Cardiac muscle cell (in vitro differentiated cells and primary cell): Measurements from ENCODE around the gene FXYD4. TPM values are rescaled to one million over a fixed set of nuclear protein-coding genes. Genes with fewer than 3 reads are reported as not detected.

Experiments used
- DNase-seq, 2 donors: peaks; one replicate each; pipeline versions ENCODE4 v3.0.0 to v3.0.0-alpha.2; 2010 to 2017; ENCODE audit warnings: low read depth in 1 of 2, low spot score in 1 of 2
- H3K27ac ChIP-seq: fragments of 200-600 bp; sonication (generic); 2 replicates; pipeline ENCODE4 v1.5.1; 2016
- H3K27me3 ChIP-seq: fragments of 200-600 bp; sonication (generic); 2 replicates; pipeline ENCODE4 v1.6.0; 2016; ENCODE audit warnings: control low read depth
- H3K36me3 ChIP-seq: fragments of 200-600 bp; sonication (generic); 2 replicates; pipeline ENCODE4 v1.5.1; 2016; ENCODE audit warnings: control low read depth
- H3K4me1 ChIP-seq: fragments of 200-600 bp; sonication (generic); 2 replicates; pipeline ENCODE4 v1.8.1; 2017; ENCODE audit warnings: low read depth, mild to moderate bottlenecking, mixed run types
- H3K4me3 ChIP-seq: fragments of 200-600 bp; sonication (generic); 2 replicates; pipeline ENCODE4 v1.5.1; 2016; ENCODE audit warnings: mild to moderate bottlenecking
- H3K9me3 ChIP-seq: fragments of 200-600 bp; sonication (generic); 2 replicates; pipeline ENCODE4 v1.5.1; 2017; ENCODE audit warnings: low read depth, mild to moderate bottlenecking, control low read depth
- polyA plus RNA-seq: library from polyadenylated mRNA; unstranded; fragments of >200 nt; fragmentation: Nextera tagmentation; extraction: Ambion mirVana; gene quantifications from 2 replicates; pipeline ENCODE4 v1.2.1, GENCODE V29; 2016
- total RNA-seq: library from RNA; depleted of rRNA; stranded (reverse); fragments of >200 nt; gene quantifications from 2 replicates; pipeline ENCODE4 v1.2.3, GENCODE V29; 2016
- TF ChIP-seq, protein P1 (sequence below): IDR thresholded peaks from 2 replicates; pipeline ENCODE4 v1.5.1; 2012; ENCODE audit warnings: low read depth, mild to moderate bottlenecking, low read length

FXYD4 gene
- total and polyA plus RNA-seq, 2 experiments from 2014 or later = not detected

DNA sequence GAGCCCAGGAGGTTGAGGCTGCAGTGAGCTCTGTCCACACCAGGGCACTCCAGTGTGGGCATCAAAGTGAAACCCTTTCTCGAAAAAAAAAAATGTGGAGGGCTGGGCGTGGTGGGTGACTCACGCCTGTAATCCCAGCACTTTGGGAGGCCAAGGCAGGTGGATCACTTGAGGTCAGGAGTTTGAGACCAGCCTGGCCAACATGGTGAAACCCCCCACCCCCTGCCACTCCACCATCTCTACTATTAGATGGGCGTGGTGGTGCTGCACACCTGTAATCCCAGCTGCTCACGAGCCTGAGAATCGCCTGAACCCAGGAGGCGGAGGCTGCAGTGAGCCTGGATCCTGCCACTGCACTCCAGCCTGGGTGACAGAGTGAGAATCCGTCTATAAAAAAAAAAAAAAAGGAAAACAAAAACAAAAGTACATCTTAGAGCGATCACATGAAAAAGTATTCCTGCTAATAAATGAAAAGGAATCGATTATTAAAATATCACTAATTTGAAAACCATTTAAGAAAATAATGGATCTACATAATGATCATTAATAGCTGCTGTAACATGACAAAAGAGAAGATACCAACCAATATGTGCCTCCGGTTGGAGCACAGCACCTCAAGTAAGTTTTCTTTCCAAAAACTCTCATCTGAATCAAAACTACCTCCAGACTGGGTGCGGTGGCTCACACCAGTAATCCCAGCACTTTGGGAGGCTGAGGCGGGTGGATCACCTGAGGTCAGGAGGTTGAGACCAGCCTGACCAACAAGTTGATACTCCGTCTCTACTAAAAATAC lies 32.7 kb downstream of the FXYD4 start:
- no peaks in the 10 kb centered on the region for H3K27me3 ChIP-seq
- H3K9me3 ChIP-seq = no peaks in the 10 kb centered on the region
- TF ChIP-seq, protein P1, sequence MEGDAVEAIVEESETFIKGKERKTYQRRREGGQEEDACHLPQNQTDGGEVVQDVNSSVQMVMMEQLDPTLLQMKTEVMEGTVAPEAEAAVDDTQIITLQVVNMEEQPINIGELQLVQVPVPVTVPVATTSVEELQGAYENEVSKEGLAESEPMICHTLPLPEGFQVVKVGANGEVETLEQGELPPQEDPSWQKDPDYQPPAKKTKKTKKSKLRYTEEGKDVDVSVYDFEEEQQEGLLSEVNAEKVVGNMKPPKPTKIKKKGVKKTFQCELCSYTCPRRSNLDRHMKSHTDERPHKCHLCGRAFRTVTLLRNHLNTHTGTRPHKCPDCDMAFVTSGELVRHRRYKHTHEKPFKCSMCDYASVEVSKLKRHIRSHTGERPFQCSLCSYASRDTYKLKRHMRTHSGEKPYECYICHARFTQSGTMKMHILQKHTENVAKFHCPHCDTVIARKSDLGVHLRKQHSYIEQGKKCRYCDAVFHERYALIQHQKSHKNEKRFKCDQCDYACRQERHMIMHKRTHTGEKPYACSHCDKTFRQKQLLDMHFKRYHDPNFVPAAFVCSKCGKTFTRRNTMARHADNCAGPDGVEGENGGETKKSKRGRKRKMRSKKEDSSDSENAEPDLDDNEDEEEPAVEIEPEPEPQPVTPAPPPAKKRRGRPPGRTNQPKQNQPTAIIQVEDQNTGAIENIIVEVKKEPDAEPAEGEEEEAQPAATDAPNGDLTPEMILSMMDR = no peak
- H3K4me3 ChIP-seq = no peak overlapping the region
- no peak for DNase-seq
- no peaks in the 10 kb centered on the region for H3K36me3 ChIP-seq
- H3K27ac ChIP-seq = no peak overlapping the region
- H3K4me1 ChIP-seq = peaks cover 13% of the 10 kb centered on the region

DNA sequence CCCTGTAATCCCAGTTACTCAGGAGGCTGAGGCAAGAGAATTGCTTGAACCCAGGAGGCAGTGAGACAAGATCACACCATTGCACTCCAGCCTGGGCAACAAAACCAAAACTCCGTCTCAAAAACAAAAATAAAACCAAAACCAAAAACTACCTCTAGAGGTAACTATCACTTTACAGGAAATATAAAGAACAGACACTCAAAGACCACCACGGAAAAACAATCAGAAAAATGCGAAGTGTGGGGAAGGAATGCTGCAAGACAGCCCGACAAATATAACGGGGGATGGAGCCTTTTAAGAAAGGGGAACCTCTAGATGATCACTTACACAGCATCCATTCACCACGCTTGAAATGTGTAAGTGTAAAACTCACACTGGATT lies 33.3 kb downstream of the FXYD4 start:
- Histone ChIP-seq H3K4me3 (no peak overlapping the region), H3K27me3 (no peaks in the 10 kb centered on the region), H3K9me3 (no peaks in the 10 kb centered on the region), H3K36me3 (no peaks in the 10 kb centered on the region), H3K4me1 (peaks cover 13% of the 10 kb centered on the region), H3K27ac (no peak overlapping the region)
- TF ChIP-seq, protein P1 = no peak
- no peak for DNase-seq

DNA sequence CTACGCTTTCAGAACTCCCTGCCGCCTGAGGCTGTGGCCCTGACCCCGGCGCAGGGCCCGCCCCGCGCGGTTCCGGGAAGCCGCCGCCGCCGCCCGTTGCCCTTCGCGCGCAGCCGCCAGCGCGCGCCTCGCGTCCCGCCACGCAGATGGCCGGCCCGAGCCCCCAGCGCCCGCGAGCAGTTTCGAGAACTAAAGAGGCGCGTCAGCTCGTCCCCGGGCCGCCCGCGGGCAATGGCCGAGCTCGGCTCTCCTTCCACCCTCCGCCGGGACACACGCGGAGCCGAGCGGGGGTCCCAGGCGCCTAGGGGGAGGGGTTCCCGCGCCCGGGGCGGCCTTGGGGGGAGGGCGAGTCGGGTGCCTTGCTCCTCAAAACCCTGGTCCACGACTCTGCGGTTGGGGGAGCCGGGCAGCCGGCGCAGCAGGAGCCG lies 35.7 kb downstream of the FXYD4 start:
- DNase-seq = peak; percentile 58 to 76
- TF ChIP-seq, protein P1 = no peak
- no peaks in the 10 kb centered on the region for H3K9me3 ChIP-seq
- peak overlapping the region; percentile 89 for H3K27ac ChIP-seq
- H3K4me3 ChIP-seq = peak overlapping the region; percentile 77
- H3K36me3 ChIP-seq = no peaks in the 10 kb centered on the region
- peaks cover 9% of the 10 kb centered on the region for H3K4me1 ChIP-seq
- H3K27me3 ChIP-seq = no peaks in the 10 kb centered on the region

GRCh38 chr10:43407576-43408330 lies 36.3 kb downstream of the FXYD4 start:
- peak overlapping the region; percentile 77 for H3K4me3 ChIP-seq
- peaks cover 4% of the 10 kb centered on the region for H3K4me1 ChIP-seq
- TF ChIP-seq, protein P1 = peak; percentile 60
- H3K9me3 ChIP-seq = no peaks in the 10 kb centered on the region
- peak; percentile 89 to 95 for DNase-seq
- peak overlapping the region; percentile 89 for H3K27ac ChIP-seq
- H3K36me3 ChIP-seq = no peaks in the 10 kb centered on the region
- no peaks in the 10 kb centered on the region for H3K27me3 ChIP-seq

DNA sequence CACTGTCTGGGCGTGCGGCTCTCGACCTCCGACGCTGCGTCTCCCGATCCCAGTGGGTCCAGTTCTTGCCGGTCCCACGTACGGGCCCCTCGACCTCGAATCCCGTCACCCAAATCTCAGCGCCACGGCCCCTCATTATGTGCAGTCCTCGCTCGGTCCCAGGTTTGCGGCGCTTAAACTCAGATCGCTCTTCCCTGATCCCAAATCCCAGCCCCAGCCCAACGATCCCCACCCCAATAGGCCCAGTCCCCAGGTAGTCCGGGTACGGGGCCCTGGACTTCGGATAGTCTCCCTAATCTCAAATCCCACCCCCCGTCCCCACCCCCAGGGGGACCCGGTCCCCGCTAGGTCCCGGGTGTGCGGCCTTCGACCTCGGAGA lies 36.9 kb downstream of the FXYD4 start:
- H3K36me3 ChIP-seq = no peaks in the 10 kb centered on the region
- peaks cover 4% of the 10 kb centered on the region for H3K4me1 ChIP-seq
- no peaks in the 10 kb centered on the region for H3K9me3 ChIP-seq
- H3K4me3 ChIP-seq = peak overlapping the region; percentile 77
- no peak for DNase-seq
- TF ChIP-seq, protein P1 = no peak
- H3K27ac ChIP-seq = peak overlapping the region; percentile 89
- H3K27me3 ChIP-seq = no peaks in the 10 kb centered on the region
